A673 (cell line): Measurements from ENCODE around the gene TPO. TPM values are rescaled to one million over a fixed set of nuclear protein-coding genes. Genes with fewer than 3 reads are reported as not detected.

Experiments used
- BruUV-seq: library from RNA; stranded (reverse); fragments of 400-500 nt; replicated peaks from 2 replicates; lab custom pipeline; 2021; lab: Mats Ljungman, UMichigan
- CTCF ChIA-PET: fragments of 300-600 bp; sonication (Branson Sonifier 250); formaldehyde crosslinking; loops from one replicate; lab custom pipeline; 2022; ENCODE audit warnings: antibody characterized with exemption; lab: Charles Lee
- POLR2A ChIA-PET: fragments of 300-600 bp; sonication (Branson Sonifier 250); formaldehyde crosslinking; loops from one replicate; lab custom pipeline; 2022; ENCODE audit warnings: antibody characterized with exemption; ENCODE audit not compliant: low non-redundant PET; lab: Charles Lee
- DNase-seq: peaks from one replicate; pipeline ENCODE4 v3.0.0-alpha.2; 2015; ENCODE audit warnings: low spot score
- H3K27ac ChIP-seq: fragments of 200-600 bp; sonication (generic); 2 replicates; pipeline ENCODE4 v1.5.1; 2016; ENCODE audit warnings: mixed run types, low read depth, mild to moderate bottlenecking, mixed read lengths, antibody characterized with exemption, low read length; ENCODE audit not compliant: poor library complexity, severe bottlenecking
- H3K27me3 ChIP-seq: fragments of 200-600 bp; sonication (generic); replicated peaks from 2 replicates; pipeline ENCODE4 v1.6.1; 2017; ENCODE audit warnings: mixed run types, low read depth, mild to moderate bottlenecking, mixed read lengths, antibody characterized with exemption, low read length; ENCODE audit not compliant: insufficient read depth, poor library complexity
- H3K36me3 ChIP-seq: fragments of 200-600 bp; sonication (generic); 2 replicates; pipeline ENCODE4 v1.6.1; 2016; ENCODE audit warnings: mixed run types, mild to moderate bottlenecking, mixed read lengths, antibody characterized with exemption, low read length; ENCODE audit not compliant: insufficient read depth, poor library complexity, severe bottlenecking
- H3K4me1 ChIP-seq: fragments of 200-600 bp; sonication (generic); 2 replicates; pipeline ENCODE4 v1.6.1; 2017; ENCODE audit warnings: mixed run types, mild to moderate bottlenecking, mixed read lengths, antibody characterized with exemption, low read length; ENCODE audit not compliant: insufficient read depth, poor library complexity, severe bottlenecking
- H3K4me3 ChIP-seq: fragments of 200-600 bp; sonication (generic); 2 replicates; pipeline ENCODE4 v1.5.1; 2016; ENCODE audit warnings: low read depth, mixed run types, mild to moderate bottlenecking, mixed read lengths, low read length; ENCODE audit not compliant: poor library complexity, severe bottlenecking
- H3K9me3 ChIP-seq: fragments of 200-600 bp; sonication (generic); 2 replicates; pipeline ENCODE4 v1.6.1; 2016; ENCODE audit warnings: mixed run types, low read depth, mild to moderate bottlenecking, mixed read lengths, antibody characterized with exemption, low read length; ENCODE audit not compliant: poor library complexity, severe bottlenecking
- CTCF ChIP-seq: fragments of 300-800, 200-600 bp; sonication (generic); conservative IDR thresholded peaks from 2 replicates; pipeline ENCODE4 v1.5.1; 2017; ENCODE audit warnings: low read depth, mild to moderate bottlenecking, antibody characterized with exemption, low read length, moderate library complexity, mixed read lengths
- EZH2 ChIP-seq: fragments of 200-600 bp; sonication (generic); IDR thresholded peaks from 2 replicates; pipeline ENCODE4 v1.6.1; 2017; ENCODE audit warnings: borderline replicate concordance, low read depth, mild to moderate bottlenecking, mixed read lengths, antibody characterized with exemption, low read length; ENCODE audit not compliant: poor library complexity, severe bottlenecking
- intact Hi-C: fragments of 100-400 bp; cut with micrococcal nuclease; formaldehyde crosslinking; loops from one replicate; pipeline ENCODE4 v1.10.0; 2022; ENCODE audit not compliant: unreplicated experiment
- total RNA-seq: library from RNA; stranded (reverse); gene quantifications from 2 replicates; pipeline ENCODE4 v1.2.3, GENCODE V29; 2021

The TPO gene
- total RNA-seq, 1 experiment from 2014 or later: not detected

- CTCF ChIA-PET: no interaction called here
- TF ChIP-seq EZH2: no peak
- no peak for TF ChIP-seq CTCF
- no peak for DNase-seq
- Histone ChIP-seq H3K36me3 (no peaks in the 10 kb centered on the region), H3K4me1 (no peaks in the 10 kb centered on the region), H3K9me3 (no peaks in the 10 kb centered on the region), H3K27me3 (no peaks in the 10 kb centered on the region), H3K4me3 (no peak overlapping the region), H3K27ac (no peak overlapping the region)
- BruUV-seq: no TSS peak
- POLR2A ChIA-PET: no interaction called here
- intact Hi-C loops: no loop called here
Measured at GRCh38 chr2:1494906-1495305, 81.6 kb downstream of the TPO start.

- no peaks in the 10 kb centered on the region for H3K9me3 ChIP-seq
- no peaks in the 10 kb centered on the region for H3K36me3 ChIP-seq
- H3K27ac ChIP-seq: no peak overlapping the region
- no peaks in the 10 kb centered on the region for H3K27me3 ChIP-seq
- BruUV-seq: no TSS peak
- DNase-seq: no peak
- intact Hi-C loops: no loop called here
- POLR2A ChIA-PET: no interaction called here
- CTCF ChIA-PET: no interaction called here
- H3K4me1 ChIP-seq: no peaks in the 10 kb centered on the region
- H3K4me3 ChIP-seq: no peak overlapping the region
- TF ChIP-seq EZH2 (no peak), CTCF (no peak)
Measured at GRCh38 chr2:1495676-1496358, 82.6 kb downstream of the TPO start.

- Histone ChIP-seq H3K4me1 (no peaks in the 10 kb centered on the region), H3K27me3 (no peaks in the 10 kb centered on the region), H3K27ac (no peak overlapping the region), H3K36me3 (no peaks in the 10 kb centered on the region), H3K9me3 (no peaks in the 10 kb centered on the region), H3K4me3 (no peak overlapping the region)
- TF ChIP-seq EZH2 (no peak), CTCF (no peak)
- DNase-seq: no peak
- no TSS peak for BruUV-seq
- CTCF ChIA-PET: no interaction called here
- intact Hi-C loops: no loop called here
- POLR2A ChIA-PET: no interaction called here
Measured at GRCh38 chr2:1496359-1496821, 83.1 kb downstream of the TPO start.
